GM19372 (cell line): Measurements from ENCODE around the gene P2RY2.
"Not testable (repeated sequence)": the region's sequence is repeated elsewhere in the genome, so short reads cannot be mapped to it uniquely, and the experiment has no call there.

Source experiments
- ATAC-seq: cut with Tn5 transposase; IDR thresholded peaks from one replicate; pipeline ENCODE4 v1.9.1; 2021; ENCODE audit warnings: mild to moderate bottlenecking, low read depth, moderate library complexity; ENCODE audit not compliant: unreplicated experiment

The P2RY2 gene

DNA sequence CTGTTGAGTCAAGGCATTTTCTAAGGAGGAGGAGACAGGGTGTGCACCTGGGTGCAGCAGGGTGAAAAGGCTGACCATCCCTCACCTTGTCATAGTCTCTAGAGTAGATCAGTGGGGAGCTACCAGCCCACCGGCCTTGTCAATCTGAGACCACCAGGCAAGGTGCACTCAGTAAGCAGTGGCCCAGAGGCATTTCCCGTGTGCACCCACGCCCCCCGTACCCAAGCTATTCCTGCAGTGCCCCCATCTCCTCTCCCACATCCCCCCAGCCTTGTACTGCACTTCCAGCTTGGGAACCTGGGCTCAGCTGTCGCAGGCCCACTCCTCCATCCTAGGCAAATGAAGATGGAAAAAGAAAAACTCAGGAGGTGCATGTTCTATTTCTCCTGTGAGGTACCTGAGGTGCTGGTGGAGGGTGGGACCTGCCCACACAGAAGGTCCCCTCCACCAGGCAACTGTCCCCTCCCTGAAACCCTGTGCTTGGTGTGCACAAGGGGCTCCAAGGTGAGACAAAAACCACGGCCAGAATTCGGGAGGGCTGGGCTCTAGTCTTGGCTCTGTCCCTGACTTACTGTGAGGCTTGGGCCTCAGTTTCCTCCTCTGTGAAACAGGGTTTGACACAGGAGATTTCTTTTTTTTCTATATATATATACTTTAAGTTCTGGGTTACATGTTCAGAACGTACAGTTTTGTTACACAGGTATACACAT lies 8.4 kb downstream of the P2RY2 start:
- no peak for ATAC-seq

DNA sequence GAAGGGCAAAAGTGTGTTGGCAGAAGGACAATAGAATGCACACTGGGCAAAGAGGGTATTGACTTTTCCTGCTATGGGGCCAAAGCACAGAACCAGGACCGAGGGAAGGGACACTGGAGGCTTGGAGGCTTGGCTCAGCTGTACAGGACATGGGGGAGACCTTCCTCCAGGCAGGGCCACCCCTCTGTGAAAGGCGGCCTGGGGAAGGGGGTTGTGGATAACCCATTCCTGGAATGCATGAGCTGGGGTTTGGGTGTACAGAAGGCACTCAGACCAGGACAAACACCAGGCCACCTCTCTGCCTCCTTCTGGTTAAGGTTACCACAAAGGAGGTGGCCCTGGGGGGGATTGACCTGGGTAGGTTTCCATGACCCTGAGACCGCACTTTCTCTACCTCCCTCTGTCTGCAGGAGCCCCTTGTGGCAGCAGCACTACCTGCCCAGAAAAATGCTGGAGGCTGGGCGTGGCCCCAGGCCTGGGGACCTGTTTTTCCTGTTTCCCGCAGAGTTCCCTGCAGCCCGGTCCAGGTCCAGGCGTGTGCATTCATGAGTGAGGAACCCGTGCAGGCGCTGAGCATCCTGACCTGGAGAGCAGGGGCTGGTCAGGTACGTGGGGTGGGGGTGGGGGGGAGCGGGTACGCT lies 9.6 kb downstream of the P2RY2 start:
- no peak for ATAC-seq

DNA sequence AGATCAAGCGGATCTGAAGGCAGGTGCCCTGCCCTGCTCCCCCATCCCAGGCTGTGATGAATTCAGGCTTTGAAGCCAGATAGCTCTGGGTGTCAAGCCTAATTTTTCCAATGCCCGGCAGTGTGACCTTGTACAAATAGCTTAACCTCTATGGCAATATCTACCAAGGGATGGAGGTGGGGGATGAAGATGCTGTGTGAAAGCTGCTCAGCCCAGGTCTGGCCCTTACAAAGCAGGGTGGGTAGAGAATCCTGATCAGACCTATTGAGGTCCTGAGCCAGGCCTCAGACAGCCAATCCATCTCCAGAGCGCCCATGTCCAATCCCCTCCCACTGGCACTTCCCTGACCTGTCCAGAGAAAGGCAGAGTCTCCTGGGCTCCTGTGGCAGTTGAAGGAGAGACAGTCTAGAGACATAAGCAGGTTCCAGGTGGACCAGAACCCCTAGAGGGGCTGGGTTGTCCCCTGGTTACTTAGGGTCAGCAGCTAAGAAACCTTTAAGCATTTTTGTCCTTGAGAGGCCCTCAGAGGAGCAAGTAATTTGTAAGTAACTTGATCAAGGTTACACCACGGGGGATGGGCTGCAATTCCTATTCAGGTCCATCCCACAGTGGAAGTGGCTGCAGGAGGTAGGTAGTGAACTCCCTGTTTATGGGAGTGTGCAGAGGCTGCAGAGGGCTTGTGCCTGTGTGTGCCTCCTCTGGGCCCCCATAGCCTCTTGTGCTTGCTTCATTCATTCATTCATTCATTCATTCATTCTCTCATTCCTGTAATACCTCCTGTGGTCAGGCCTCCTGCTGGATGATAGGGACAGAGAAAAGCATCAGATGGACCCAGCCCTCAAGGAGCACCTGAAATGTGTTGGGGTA lies 10.4 kb downstream of the P2RY2 start:
- ATAC-seq = no peak

DNA sequence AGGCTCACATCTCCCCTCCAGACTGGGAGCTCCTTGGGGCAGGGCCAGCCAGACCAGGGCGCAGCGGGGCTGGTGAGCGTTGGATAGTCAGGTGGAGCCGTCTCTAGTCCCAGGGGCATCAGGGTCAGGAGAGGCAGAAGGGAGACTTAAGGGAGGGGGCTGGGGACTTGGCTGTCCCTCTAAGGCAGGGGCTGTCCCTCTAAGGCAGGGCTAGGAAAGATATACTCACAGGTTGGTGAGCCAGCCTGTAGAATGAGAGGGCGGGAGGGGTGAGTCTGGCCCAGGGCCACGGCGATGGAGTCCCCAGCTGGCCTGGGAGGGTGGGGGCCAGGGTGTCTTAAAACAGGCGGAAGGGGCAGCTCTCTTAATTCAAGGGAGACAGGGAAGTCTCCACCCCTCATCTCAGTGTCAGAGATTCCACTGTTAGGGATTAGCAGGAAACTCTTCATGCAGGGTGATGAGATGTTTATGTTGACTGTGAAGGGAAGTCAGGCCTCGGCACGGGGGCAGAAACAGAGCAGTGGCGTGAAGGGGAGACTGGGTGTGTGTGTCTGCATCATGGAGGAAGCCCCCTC lies 11.3 kb downstream of the P2RY2 start:
- ATAC-seq = no peak

DNA sequence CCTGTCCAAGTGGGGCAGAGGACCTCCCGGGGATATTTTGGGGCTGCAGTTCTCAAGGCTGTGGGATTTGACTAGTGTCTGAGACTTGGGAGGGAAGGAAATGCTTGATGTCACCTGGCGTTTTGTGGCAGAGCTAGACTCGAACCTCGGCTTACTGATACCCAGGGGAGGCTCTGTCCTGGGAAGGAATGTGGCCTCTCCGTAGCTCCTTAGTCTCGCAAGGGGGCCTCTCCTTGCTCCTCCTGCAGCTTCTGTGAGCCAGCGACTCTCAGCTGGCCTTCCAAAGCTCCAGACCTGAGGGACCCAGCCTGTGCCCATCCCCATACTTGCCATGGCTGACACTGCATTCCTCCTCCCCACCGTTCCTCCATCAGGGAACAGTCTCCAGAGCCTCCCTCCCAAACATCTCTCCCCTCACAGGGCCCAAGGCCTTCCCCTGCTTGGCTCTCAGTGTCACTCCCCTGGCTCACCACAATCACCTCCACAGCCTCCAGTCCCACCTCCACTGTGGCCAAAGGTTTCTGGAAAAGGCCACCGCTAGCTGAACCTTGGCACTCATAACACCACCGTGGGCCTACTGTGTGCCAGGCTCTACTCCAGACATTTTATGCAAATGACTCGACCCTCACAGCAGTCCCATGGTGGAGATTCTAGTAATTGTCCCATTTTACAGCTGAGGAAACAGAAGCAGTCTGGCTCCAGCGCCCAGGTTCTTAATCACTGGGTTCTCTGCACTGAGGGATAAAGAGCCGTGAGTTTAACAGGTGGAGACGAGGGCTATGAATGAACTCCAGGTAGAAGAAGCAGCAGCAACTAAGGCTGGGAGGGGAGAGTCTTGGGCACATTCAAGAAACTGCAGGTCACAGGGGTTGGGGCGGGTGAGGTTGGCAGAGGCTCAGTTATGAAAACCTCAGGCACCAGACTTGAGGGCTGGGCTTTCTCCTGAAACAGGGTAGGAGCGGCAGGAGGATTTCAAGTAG lies 12.1 kb downstream of the P2RY2 start:
- no peak for ATAC-seq

DNA sequence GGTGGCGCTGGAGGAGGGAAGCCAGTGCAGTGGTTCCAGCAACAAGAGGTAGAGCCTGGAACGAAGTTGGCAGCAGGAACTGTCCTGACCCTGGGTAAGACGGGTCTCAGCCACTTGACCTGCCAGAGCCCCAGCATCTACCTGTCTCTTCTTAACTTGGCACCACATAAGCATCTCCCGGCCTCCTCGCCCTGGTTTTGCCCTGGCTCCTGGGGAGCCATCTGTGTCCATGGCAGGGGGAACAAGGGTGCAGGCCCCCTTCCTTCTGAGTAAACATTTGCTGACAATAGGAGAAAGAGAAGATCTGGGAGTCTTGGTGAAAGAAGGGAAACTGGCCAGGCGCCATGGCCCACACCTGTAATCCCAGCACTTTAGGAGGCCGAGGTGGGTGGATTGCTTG lies 12.8 kb downstream of the P2RY2 start:
- no peak for ATAC-seq

DNA sequence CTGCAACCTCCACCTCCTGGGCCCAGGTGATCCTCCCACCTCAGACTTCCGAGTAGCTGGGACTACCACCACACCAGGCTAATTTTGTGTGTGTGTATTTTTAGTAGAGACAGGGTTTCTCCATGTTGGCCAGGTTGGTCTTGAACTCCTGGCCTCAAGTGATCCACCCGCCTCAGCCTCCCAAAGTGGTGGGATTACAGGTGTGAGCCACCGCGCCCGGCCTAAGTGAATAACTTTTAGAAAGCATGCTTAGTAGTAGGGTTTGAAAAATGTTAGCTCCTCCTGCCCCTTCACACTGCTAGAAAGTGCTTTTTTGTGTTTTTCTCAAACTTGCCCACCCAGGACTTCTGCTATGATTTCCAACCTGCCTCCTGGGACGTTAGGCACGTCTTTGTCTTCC lies 14.4 kb downstream of the P2RY2 start:
- ATAC-seq = not testable (repeated sequence)

DNA sequence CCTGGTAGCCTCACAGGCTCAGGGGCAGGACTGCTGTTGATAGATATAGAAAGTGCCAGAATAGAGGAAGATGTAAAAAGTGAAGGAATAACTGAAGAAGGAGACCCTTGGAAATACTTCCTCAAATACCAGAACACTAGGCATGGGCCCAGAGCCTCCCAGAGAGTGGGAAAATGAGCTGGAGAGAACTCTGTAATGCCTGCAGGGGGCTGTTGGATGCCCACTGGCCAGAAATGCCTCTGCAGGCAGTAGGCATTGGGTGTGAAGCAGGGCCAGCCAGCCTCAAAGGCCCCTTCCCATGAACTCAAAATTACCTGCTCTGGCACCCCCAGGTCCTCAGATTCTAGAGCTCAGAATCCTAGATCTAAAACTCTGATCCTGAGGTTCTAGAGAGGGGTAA lies 15.1 kb downstream of the P2RY2 start:
- ATAC-seq = no peak

DNA sequence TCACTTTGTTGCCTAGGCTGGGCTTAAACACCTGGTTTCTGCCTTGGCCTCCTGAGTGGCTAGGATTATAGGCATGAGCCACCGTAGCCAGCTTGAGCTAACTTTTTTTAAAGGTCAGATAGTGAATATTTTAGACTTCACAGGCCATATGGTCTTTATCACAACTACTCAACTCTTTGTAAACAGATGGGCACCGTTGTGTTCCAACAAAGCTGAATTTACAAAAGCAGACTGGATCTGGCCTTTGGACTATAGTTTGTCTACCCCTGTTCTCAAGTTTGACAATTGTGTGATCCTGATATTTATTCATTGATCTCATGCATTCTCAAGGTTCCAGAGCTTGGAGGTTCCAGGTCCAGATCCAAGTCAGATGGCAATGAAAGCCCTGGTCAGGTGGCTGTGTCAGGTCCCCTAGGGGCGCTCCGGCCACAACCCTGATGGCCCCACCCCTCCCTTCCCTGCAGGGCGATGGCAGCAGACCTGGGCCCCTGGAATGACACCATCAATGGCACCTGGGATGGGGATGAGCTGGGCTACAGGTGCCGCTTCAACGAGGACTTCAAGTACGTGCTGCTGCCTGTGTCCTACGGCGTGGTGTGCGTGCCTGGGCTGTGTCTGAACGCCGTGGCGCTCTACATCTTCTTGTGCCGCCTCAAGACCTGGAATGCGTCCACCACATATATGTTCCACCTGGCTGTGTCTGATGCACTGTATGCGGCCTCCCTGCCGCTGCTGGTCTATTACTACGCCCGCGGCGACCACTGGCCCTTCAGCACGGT lies 15.8 kb downstream of the P2RY2 start:
- ATAC-seq = no peak

DNA sequence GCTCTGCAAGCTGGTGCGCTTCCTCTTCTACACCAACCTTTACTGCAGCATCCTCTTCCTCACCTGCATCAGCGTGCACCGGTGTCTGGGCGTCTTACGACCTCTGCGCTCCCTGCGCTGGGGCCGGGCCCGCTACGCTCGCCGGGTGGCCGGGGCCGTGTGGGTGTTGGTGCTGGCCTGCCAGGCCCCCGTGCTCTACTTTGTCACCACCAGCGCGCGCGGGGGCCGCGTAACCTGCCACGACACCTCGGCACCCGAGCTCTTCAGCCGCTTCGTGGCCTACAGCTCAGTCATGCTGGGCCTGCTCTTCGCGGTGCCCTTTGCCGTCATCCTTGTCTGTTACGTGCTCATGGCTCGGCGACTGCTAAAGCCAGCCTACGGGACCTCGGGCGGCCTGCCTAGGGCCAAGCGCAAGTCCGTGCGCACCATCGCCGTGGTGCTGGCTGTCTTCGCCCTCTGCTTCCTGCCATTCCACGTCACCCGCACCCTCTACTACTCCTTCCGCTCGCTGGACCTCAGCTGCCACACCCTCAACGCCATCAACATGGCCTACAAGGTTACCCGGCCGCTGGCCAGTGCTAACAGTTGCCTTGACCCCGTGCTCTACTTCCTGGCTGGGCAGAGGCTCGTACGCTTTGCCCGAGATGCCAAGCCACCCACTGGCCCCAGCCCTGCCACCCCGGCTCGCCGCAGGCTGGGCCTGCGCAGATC lies 16.5 kb downstream of the P2RY2 start:
- ATAC-seq = no peak

DNA sequence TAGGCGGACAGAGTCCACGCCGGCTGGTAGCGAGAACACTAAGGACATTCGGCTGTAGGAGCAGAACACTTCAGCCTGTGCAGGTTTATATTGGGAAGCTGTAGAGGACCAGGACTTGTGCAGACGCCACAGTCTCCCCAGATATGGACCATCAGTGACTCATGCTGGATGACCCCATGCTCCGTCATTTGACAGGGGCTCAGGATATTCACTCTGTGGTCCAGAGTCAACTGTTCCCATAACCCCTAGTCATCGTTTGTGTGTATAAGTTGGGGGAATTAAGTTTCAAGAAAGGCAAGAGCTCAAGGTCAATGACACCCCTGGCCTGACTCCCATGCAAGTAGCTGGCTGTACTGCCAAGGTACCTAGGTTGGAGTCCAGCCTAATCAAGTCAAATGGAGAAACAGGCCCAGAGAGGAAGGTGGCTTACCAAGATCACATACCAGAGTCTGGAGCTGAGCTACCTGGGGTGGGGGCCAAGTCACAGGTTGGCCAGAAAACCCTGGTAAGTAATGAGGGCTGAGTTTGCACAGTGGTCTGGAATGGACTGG lies 17.2 kb downstream of the P2RY2 start:
- no peak for ATAC-seq

DNA sequence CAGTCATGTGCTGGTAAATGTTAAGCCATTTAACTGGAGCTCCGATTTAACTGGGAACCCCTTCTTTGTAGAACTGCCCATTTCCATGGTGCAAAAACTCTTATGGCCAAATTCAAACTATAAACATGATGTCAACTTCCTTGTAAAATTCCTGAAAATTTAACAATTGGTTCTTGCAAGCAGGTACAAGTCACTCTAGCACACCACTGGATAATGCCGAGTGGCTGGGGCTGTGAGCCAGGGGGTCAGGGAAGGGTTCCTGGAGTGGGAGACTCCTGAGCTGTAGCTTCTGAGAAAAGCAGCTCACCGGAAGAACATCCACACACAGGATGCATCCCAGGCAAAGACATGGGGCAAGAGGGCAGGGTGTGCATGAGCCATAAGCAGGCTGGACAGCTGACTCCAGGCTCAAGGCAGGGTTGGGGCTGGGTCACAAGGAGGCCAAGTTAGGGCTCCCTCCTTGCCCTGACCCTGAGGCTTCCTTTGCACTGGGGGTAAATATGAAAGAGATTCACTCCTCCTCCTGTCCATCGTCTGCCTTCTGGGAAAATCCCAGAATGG lies 18.2 kb downstream of the P2RY2 start:
- ATAC-seq = no peak

DNA sequence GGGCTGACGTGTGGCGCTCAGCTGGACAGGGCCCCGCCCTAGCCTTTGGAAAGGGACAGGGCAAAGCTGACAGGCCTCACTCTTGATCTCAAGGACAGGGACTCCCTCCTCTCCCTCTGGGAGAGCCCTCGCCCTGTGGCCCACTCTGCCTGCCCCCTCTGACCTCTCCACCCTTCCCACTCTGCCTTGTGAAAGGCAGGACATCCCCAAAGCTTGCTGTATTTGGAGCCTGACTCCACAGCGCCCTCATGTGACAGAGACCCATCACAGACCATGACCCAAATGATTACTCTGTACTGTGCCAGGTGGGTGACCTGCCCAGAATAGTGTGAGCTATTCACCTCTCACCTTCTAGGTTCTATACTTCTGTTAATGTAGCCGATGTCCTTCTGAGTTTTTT lies 18.8 kb downstream of the P2RY2 start:
- ATAC-seq = no peak

DNA sequence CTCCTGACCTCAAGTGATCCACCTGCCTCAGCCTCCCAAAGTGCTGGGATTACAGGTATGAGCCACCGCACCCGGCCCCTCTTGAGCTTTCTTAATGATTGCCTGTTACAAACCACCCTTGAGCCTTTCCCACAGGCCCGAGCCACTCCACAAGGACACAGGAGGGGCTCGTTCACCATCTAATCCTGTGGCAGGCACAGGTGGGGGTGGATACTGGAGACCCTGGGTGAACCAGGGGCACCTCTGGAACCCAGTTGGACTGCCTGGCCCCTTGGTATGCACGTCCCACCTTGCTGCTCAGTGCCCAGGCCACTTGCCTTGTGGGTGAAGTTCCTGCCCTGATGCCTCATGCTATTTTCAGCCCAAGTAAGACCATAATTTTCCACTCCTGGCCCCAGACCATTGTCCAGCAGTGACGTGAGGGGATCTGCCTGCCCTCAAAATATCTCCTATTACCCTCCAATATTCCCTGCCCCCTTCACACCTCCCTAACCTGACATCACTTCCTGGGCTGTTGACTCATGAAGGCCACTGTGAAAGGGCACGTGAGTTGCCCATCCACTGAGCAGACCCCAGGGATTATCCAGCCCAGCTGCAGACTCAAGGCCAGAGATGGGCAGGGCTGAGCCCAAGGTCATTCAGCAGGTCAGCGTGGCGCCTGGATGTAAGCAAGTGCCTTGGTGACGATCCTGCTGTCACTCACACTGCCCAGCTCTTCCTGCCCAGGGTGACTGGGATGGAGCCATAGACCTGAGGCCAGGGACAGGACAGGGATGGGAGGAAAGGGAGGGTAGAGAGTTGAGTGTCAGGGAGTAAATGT lies 19.6 kb downstream of the P2RY2 start:
- ATAC-seq = no peak

DNA sequence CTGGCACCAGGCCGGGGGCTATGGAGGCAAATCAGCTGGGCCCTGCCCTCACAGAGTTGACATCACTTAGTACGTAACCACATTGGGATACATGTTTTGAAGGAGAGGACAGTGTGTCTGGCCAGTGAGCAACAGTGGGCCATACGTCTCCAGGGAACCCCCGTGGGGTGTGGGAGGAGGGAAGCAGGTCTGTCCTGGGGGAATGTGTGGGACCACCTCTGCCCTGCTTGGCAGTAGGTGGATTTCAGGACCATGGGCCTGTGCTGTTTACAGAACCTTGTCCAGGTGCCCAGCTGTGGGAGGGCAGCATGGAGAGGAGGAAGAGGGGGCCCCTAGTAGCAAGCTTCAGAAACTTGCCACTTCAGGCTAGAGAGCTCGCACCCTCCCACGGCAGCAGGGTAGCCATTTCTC lies 21.0 kb downstream of the P2RY2 start:
- ATAC-seq = no peak

DNA sequence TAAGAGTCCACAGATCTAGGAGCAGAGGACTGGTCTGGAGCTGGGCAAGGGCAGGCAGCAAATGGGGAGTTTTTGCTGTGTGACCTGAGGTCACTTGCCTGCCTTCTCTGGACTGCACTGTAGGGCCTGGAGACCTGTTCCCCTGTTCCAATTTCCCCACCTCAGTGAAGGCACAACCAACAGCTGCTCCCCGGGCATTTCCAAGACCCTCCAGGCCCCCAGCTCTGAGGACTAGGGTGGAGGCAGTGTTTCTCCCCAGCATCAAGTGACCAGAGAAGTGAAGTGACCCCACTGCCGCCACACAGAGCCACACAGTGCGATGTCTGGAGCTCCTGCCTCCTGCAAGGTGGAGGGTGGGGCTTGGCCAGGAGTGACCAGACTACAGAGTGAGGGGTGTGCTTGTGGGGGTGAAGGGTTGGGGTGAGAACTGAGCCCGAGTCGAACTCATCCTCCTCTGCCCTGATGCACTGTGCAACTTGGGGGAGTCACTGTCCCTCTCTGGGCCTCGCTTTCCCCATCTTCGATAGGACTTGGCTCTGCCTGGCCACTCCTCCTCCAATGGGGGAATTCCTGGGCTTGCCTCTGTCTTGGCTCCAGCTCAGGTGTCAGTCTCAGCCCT lies 21.6 kb downstream of the P2RY2 start:
- no peak for ATAC-seq
